Activated CD8-positive, alpha-beta memory T cell treated with anti-CD3 and anti-CD28 coated beads, Interleukin-2, amount 10 ng/mL, durations not matched to agents 7 days and 5 days (primary cell): Measurements from ENCODE around the gene NUDT21. TPM values are rescaled to one million over a fixed set of nuclear protein-coding genes. Genes with fewer than 3 reads are reported as not detected.
"Not testable (repeated sequence)": the region's sequence is repeated elsewhere in the genome, so short reads cannot be mapped to it uniquely, and the experiment has no call there.

ENCODE experiments used
- ATAC-seq: fragments of 150-1000 bp; cut with Tn5 transposase; one replicate; pipeline ENCODE4 v1.10.0; 2021; ENCODE audit warnings: moderate library complexity
- CTCF ChIA-PET: fragments of 350-600 bp; sonication (Branson Sonifier 250); formaldehyde crosslinking; loops from one replicate; lab custom pipeline; 2021; ENCODE audit warnings: antibody characterized with exemption; lab: Charles Lee
- DNase-seq: peaks from one replicate; pipeline ENCODE4 v3.0.0-alpha.2; 2020
- H3K27ac Mint-ChIP-seq: one replicate; pipeline ENCODE4 v1.8.0; 2021; ENCODE audit warnings: mild to moderate bottlenecking, mixed read lengths
- H3K27me3 Mint-ChIP-seq: one replicate; pipeline ENCODE4 v1.8.0; 2021; ENCODE audit warnings: mixed read lengths
- H3K36me3 Mint-ChIP-seq: one replicate; pipeline ENCODE4 v1.8.0; 2021; ENCODE audit warnings: mild to moderate bottlenecking, mixed read lengths
- H3K4me1 Mint-ChIP-seq: one replicate; pipeline ENCODE4 v1.8.0; 2021; ENCODE audit warnings: mixed read lengths
- H3K4me3 Mint-ChIP-seq: one replicate; pipeline ENCODE4 v1.8.0; 2021; ENCODE audit warnings: mild to moderate bottlenecking, moderate library complexity, mixed read lengths
- H3K9me3 Mint-ChIP-seq: one replicate; pipeline ENCODE4 v1.8.0; 2022; ENCODE audit warnings: low read depth, mixed read lengths
- total RNA-seq, 2 experiments: library from RNA; stranded (reverse); gene quantifications; one replicate each; pipeline ENCODE4 v1.2.3, GENCODE V29; 2021

The NUDT21 gene
- total RNA-seq: 100 to 1,000 TPM; 242 to 279 TPM

GRCh38 chr16:56450986-56451752 is at the start of gene NUDT21, which contains the start of gene OGFOD1:
TSS of gene NUDT21 (minus strand) at chr16:56451332. CDS start at chr16:56451202, 130 bp downstream.
TSS of gene OGFOD1 (plus strand) at chr16:56451554. CDS start at chr16:56451613, 59 bp downstream.
- peaks cover 61% of the 10 kb centered on the region for H3K4me1 Mint-ChIP-seq
- DNase-seq (peak; percentile 97), ATAC-seq (peak; percentile 98)
- peak within 1 kb of the TSS; percentile 89 for H3K4me3 Mint-ChIP-seq
- H3K9me3 Mint-ChIP-seq: no peaks in the 10 kb centered on the region
- H3K27ac Mint-ChIP-seq: peak within 1 kb of the TSS; percentile 91
- H3K36me3 Mint-ChIP-seq: peaks cover 38% of the 10 kb centered on the region
- CTCF ChIA-PET: interaction anchor here (0.6 to 2.0 kb wide), 2 partner anchors 20 to 251 kb away, joined by 3 to 8 read pairs; no protein-coding TSS in a partner anchor
- no peaks in the 10 kb centered on the region for H3K27me3 Mint-ChIP-seq

GRCh38 chr16:56493815-56494214 is 42.7 kb upstream of the NUDT21 start:
- H3K36me3 Mint-ChIP-seq: peaks cover 2% of the 10 kb centered on the region
- no peak for ATAC-seq
- H3K9me3 Mint-ChIP-seq: no peaks in the 10 kb centered on the region
- no peak for DNase-seq
- no peaks in the 10 kb centered on the region for H3K4me1 Mint-ChIP-seq
- no peaks in the 10 kb centered on the region for H3K27me3 Mint-ChIP-seq
- H3K4me3 Mint-ChIP-seq: no peak overlapping the region
- CTCF ChIA-PET: no interaction called here
- no peak overlapping the region for H3K27ac Mint-ChIP-seq

GRCh38 chr16:56493126-56493525 is 42.0 kb upstream of the NUDT21 start:
- Mint-ChIP-seq H3K4me3 (no peak overlapping the region), H3K27me3 (no peaks in the 10 kb centered on the region), H3K27ac (no peak overlapping the region), H3K36me3 (no peaks in the 10 kb centered on the region), H3K9me3 (no peaks in the 10 kb centered on the region), H3K4me1 (no peaks in the 10 kb centered on the region)
- ATAC-seq: no peak
- CTCF ChIA-PET: no interaction called here
- no peak for DNase-seq

GRCh38 chr16:56491657-56492261 is 40.6 kb upstream of the NUDT21 start:
- DNase-seq (no peak), ATAC-seq (no peak)
- Mint-ChIP-seq H3K4me1 (no peaks in the 10 kb centered on the region), H3K36me3 (no peaks in the 10 kb centered on the region), H3K27ac (no peak overlapping the region), H3K9me3 (no peaks in the 10 kb centered on the region), H3K27me3 (no peaks in the 10 kb centered on the region), H3K4me3 (no peak overlapping the region)
- CTCF ChIA-PET: interaction anchor here (0.9 kb wide), 1 partner anchor 210 kb away, joined by 6 read pairs; no protein-coding TSS in a partner anchor

- H3K4me3 Mint-ChIP-seq, ATAC-seq, H3K36me3 Mint-ChIP-seq, H3K27ac Mint-ChIP-seq, H3K9me3 Mint-ChIP-seq, DNase-seq, H3K4me1 Mint-ChIP-seq, H3K27me3 Mint-ChIP-seq, CTCF ChIA-PET: not testable (repeated sequence)
Measured at GRCh38 chr16:56488868-56489267, 37.7 kb upstream of the NUDT21 start.

- peaks cover 2% of the 10 kb centered on the region for H3K36me3 Mint-ChIP-seq
- no peaks in the 10 kb centered on the region for H3K27me3 Mint-ChIP-seq
- no peak for DNase-seq
- ATAC-seq: no peak
- H3K9me3 Mint-ChIP-seq: no peaks in the 10 kb centered on the region
- H3K27ac Mint-ChIP-seq: no peak overlapping the region
- CTCF ChIA-PET: no interaction called here
- H3K4me3 Mint-ChIP-seq: no peak overlapping the region
- no peaks in the 10 kb centered on the region for H3K4me1 Mint-ChIP-seq
Measured at GRCh38 chr16:56488035-56488434, 36.9 kb upstream of the NUDT21 start.

GRCh38 chr16:56483394-56483793 is 32.3 kb upstream of the NUDT21 start:
- ATAC-seq (no peak), DNase-seq (no peak)
- no peaks in the 10 kb centered on the region for H3K27me3 Mint-ChIP-seq
- CTCF ChIA-PET: no interaction called here
- no peak overlapping the region for H3K27ac Mint-ChIP-seq
- no peak overlapping the region for H3K4me3 Mint-ChIP-seq
- H3K9me3 Mint-ChIP-seq: no peaks in the 10 kb centered on the region
- peaks cover 12% of the 10 kb centered on the region for H3K36me3 Mint-ChIP-seq
- peaks cover under 1% of the 10 kb centered on the region for H3K4me1 Mint-ChIP-seq

- no peak overlapping the region for H3K4me3 Mint-ChIP-seq
- no peak for ATAC-seq
- CTCF ChIA-PET: no interaction called here
- H3K4me1 Mint-ChIP-seq: peaks cover 3% of the 10 kb centered on the region
- no peaks in the 10 kb centered on the region for H3K27me3 Mint-ChIP-seq
- H3K36me3 Mint-ChIP-seq: peaks cover 13% of the 10 kb centered on the region
- no peak overlapping the region for H3K27ac Mint-ChIP-seq
- no peak for DNase-seq
- no peaks in the 10 kb centered on the region for H3K9me3 Mint-ChIP-seq
Measured at GRCh38 chr16:56482683-56483236, 31.6 kb upstream of the NUDT21 start.

- DNase-seq: no peak
- CTCF ChIA-PET: no interaction called here
- Mint-ChIP-seq H3K9me3 (no peaks in the 10 kb centered on the region), H3K4me3 (no peak overlapping the region), H3K36me3 (peaks cover 23% of the 10 kb centered on the region), H3K27ac (no peak overlapping the region), H3K27me3 (no peaks in the 10 kb centered on the region), H3K4me1 (peaks cover 11% of the 10 kb centered on the region)
- ATAC-seq: no peak
Measured at GRCh38 chr16:56481468-56482122, 30.5 kb upstream of the NUDT21 start.

GRCh38 chr16:56480776-56481467 is 29.8 kb upstream of the NUDT21 start:
- no peaks in the 10 kb centered on the region for H3K27me3 Mint-ChIP-seq
- H3K4me1 Mint-ChIP-seq: peaks cover 13% of the 10 kb centered on the region
- peaks cover 26% of the 10 kb centered on the region for H3K36me3 Mint-ChIP-seq
- no peak overlapping the region for H3K27ac Mint-ChIP-seq
- H3K4me3 Mint-ChIP-seq: no peak overlapping the region
- ATAC-seq: no peak
- CTCF ChIA-PET: no interaction called here
- DNase-seq: no peak
- no peaks in the 10 kb centered on the region for H3K9me3 Mint-ChIP-seq

GRCh38 chr16:56479469-56479868 is 28.3 kb upstream of the NUDT21 start:
- Mint-ChIP-seq H3K27me3 (no peaks in the 10 kb centered on the region), H3K4me3 (no peak overlapping the region), H3K27ac (no peak overlapping the region), H3K36me3 (peaks cover 40% of the 10 kb centered on the region), H3K4me1 (peaks cover 13% of the 10 kb centered on the region), H3K9me3 (no peaks in the 10 kb centered on the region)
- ATAC-seq (no peak), DNase-seq (no peak)
- CTCF ChIA-PET: interaction anchor here (1.5 kb wide), 1 partner anchor 14 kb away, joined by 3 read pairs; no protein-coding TSS in a partner anchor

- peaks cover 41% of the 10 kb centered on the region for H3K36me3 Mint-ChIP-seq
- no peaks in the 10 kb centered on the region for H3K9me3 Mint-ChIP-seq
- no peak for DNase-seq
- no peak for ATAC-seq
- CTCF ChIA-PET: interaction anchor here (1.5 kb wide), 1 partner anchor 13 kb away, joined by 3 read pairs; no protein-coding TSS in a partner anchor
- no peak overlapping the region for H3K27ac Mint-ChIP-seq
- H3K4me3 Mint-ChIP-seq: no peak overlapping the region
- peaks cover 13% of the 10 kb centered on the region for H3K4me1 Mint-ChIP-seq
- no peaks in the 10 kb centered on the region for H3K27me3 Mint-ChIP-seq
Measured at GRCh38 chr16:56478281-56479049, 27.3 kb upstream of the NUDT21 start.
